Adrenal gland (tissue), 12 donors: Measurements from ENCODE around the gene ZNF511. TPM values are rescaled to one million over a fixed set of nuclear protein-coding genes. Genes with fewer than 3 reads are reported as not detected.
"Not testable (repeated sequence)": the region's sequence is repeated elsewhere in the genome, so short reads cannot be mapped to it uniquely, and the experiment has no call there.

Source experiments
- DNase-seq, 7 donors: peaks; one replicate each; pipeline ENCODE4 v3.0.0-alpha.2; 2019 to 2020
- H3K27ac ChIP-seq, 5 donors: fragments of 200-600 bp; sonication (generic) in 4 of 5; 1 replicate in 3 of 5; 2 replicates in 2 of 5; pipeline versions ENCODE4 v1.5.1 to v1.8.0; 2016 to 2020; ENCODE audit warnings: mild to moderate bottlenecking in 1 of 5
- H3K27me3 ChIP-seq: fragments of 200-600 bp; 2 replicates; pipeline ENCODE4 v1.8.0; 2021
- H3K36me3 ChIP-seq, 2 donors: fragments of 200-600 bp; replicated peaks in 1 of 2; 1 replicate in 1 of 2; 2 replicates in 1 of 2; pipeline versions ENCODE4 v1.5.1 to v1.8.0; 2018 to 2022
- H3K4me1 ChIP-seq, 2 donors: fragments of 200-600 bp; replicated peaks in 1 of 2; 1 replicate in 1 of 2; 2 replicates in 1 of 2; pipeline versions ENCODE4 v1.5.1 to v1.8.0; 2018 to 2021
- H3K4me3 ChIP-seq, 4 donors: fragments of 200-600 bp; sonication (generic) in 3 of 4; one replicate each; pipeline ENCODE4 v1.5.1; 2016 to 2018
- H3K9me3 ChIP-seq, 3 donors: fragments of 200-600 bp; sonication (generic) in 1 of 3; replicated peaks in 1 of 3; 1 replicate in 2 of 3; 2 replicates in 1 of 3; pipeline versions ENCODE4 v1.5.1 to v1.8.0; 2016 to 2021
- CTCF ChIP-seq, 6 experiments: fragments of 450-650 bp in 4 of 6; fragments of 200-600 bp in 2 of 6; sonication (generic) in 1 of 6; IDR thresholded peaks; 1 replicate in 5 of 6; 2 replicates in 1 of 6; pipeline versions ENCODE4 v1.5.1 to v1.8.0; 2016 to 2021; ENCODE audit warnings: antibody characterized with exemption in 6 of 6, mild to moderate bottlenecking in 2 of 6, moderate library complexity in 1 of 6
- POLR2A ChIP-seq, 2 donors: fragments of 450-650 bp; IDR thresholded peaks; one replicate each; pipeline ENCODE4 v1.6.1; 2017; ENCODE audit warnings: antibody characterized with exemption in 2 of 2, mild to moderate bottlenecking in 2 of 2, moderate library complexity in 1 of 2
- WGBS, 4 donors: extraction: QIAGEN DNeasy Blood & Tissue Kit in 2 of 4; methylation state at CpG; one replicate each; pipeline versions ENCODE4 v1.1.5 to v1.1.7; 2013 to 2017; 5-methylcytosine and 5-hydroxymethylcytosine counted together
- intact Hi-C, 2 donors: fragments of 100-400 bp; cut with DNase I; formaldehyde crosslinking; loops; one replicate each; pipeline versions ENCODE4 v1.14.1 to v1.15.0; 2022 to 2023
- polyA plus RNA-seq, 3 donors: library from polyadenylated mRNA; stranded (reverse); fragments of 200-250 nt in 2 of 3; fragments of 350-450 nt in 1 of 3; fragmentation: Illumina TruSeq in 1 of 3; extraction: RNeasy Lipid Tissue Mini Kit (QIAGEN cat#74804) in 1 of 3; gene quantifications; one replicate each; pipeline ENCODE4 v1.2.3, GENCODE V29; 2013 to 2014
- total RNA-seq, 9 donors: library from RNA; depleted of rRNA in 4 of 9; stranded (reverse); fragments of >200 nt in 4 of 9; fragments of 120-200 nt in 1 of 9; fragmentation: NEBNext Ultra II Directional in 1 of 9; extraction: Animal tissue kit (Norgen Biotek cat#: 25700) in 1 of 9; gene quantifications; one replicate each; pipeline versions ENCODE4 v1.1.0 to v1.2.4, GENCODE V29; 2013 to 2023
- donor health status: healthy with polysubstance abuse.
- donor health status: Bipolar disorder and iron deficiency.
- donor health status: DM: yes; HTN: yes; CAD: no.
- donor health status: DM: no; HTN: no; CAD: no.
- donor health status: DM: no; HTN: no; CAD: no.
- donor health status: DM: yes; HTN: yes; CAD: no.

Gene ZNF511
- total and polyA plus RNA-seq, 12 donors: 19.6 to 146 (median 39.9) TPM

- intact Hi-C loops: no loop called here
- peak overlapping the region in 3 of 4 donors; percentile 18 to 68 (median 60) for H3K4me3 ChIP-seq
- peak overlapping the region in 4 of 5 donors; percentile 58 to 86 (median 83) for H3K27ac ChIP-seq
- 0 to 2% (median 0%) methylated on average over 2 to 77 of the region's 79 CpGs for WGBS, 4 donors
- TF ChIP-seq POLR2A (IDR thresholded peaks at IDR 0.05) (peak in 1 of 2 donors; percentile 41), CTCF (IDR thresholded peaks at IDR 0.05) (no peak)
- H3K9me3 ChIP-seq: no peaks in the 10 kb centered on the region
- H3K36me3 ChIP-seq: no peaks in the 10 kb centered on the region
- no peaks in the 10 kb centered on the region for H3K27me3 ChIP-seq
- DNase-seq: peak; percentile 87 to 94 (median 93)
- H3K4me1 ChIP-seq: peaks cover 8 to 42% of the 10 kb centered on the region in 2 donors
These were observed 46.9 kb upstream of the ZNF511 start for GRCh38 chr10:133261726-133262325.

- Histone ChIP-seq H3K27ac (no peak overlapping the region), H3K27me3 (no peaks in the 10 kb centered on the region), H3K9me3 (no peaks in the 10 kb centered on the region), H3K36me3 (no peaks in the 10 kb centered on the region), H3K4me1 (peaks cover 8 to 36% of the 10 kb centered on the region in 2 donors), H3K4me3 (no peak overlapping the region)
- WGBS, 4 donors: 81 to 92% (median 90%) methylated on average over 7 to 14 of the region's 14 CpGs
- no peak for DNase-seq
- TF ChIP-seq CTCF (IDR thresholded peaks at IDR 0.05) (no peak), POLR2A (IDR thresholded peaks at IDR 0.05) (no peak)
- intact Hi-C loops: no loop called here
These were observed 46.0 kb upstream of the ZNF511 start for GRCh38 chr10:133262696-133263095.

GRCh38 chr10:133263674-133264073, 45.0 kb upstream of the ZNF511 start:
- Histone ChIP-seq H3K27ac (no peak overlapping the region), H3K4me1 (peaks cover 8 to 26% of the 10 kb centered on the region in 2 donors), H3K27me3 (no peaks in the 10 kb centered on the region), H3K9me3 (no peaks in the 10 kb centered on the region), H3K4me3 (no peak overlapping the region), H3K36me3 (no peaks in the 10 kb centered on the region)
- TF ChIP-seq CTCF (IDR thresholded peaks at IDR 0.05) (no peak), POLR2A (IDR thresholded peaks at IDR 0.05) (no peak)
- no peak for DNase-seq
- intact Hi-C loops: no loop called here
- WGBS, 4 donors: 84 to 90% (median 86%) methylated on average over 9 to 10 of the region's 10 CpGs

- Histone ChIP-seq H3K27ac (no peak overlapping the region), H3K27me3 (no peaks in the 10 kb centered on the region), H3K9me3 (no peaks in the 10 kb centered on the region), H3K4me1 (peaks cover 6 to 20% of the 10 kb centered on the region in 2 donors), H3K4me3 (no peak overlapping the region), H3K36me3 (no peaks in the 10 kb centered on the region)
- 65 to 83% (median 71%) methylated on average over 9 of the region's 9 CpGs for WGBS, 4 donors
- TF ChIP-seq CTCF (IDR thresholded peaks at IDR 0.05) (no peak), POLR2A (IDR thresholded peaks at IDR 0.05) (no peak)
- no peak for DNase-seq
- intact Hi-C loops: no loop called here
These were observed 44.3 kb upstream of the ZNF511 start for GRCh38 chr10:133264461-133264860.

GRCh38 chr10:133265052-133265451, 43.7 kb upstream of the ZNF511 start:
- H3K9me3 ChIP-seq, intact Hi-C loops, H3K4me3 ChIP-seq, H3K36me3 ChIP-seq, DNase-seq, H3K27ac ChIP-seq, H3K27me3 ChIP-seq: not testable (repeated sequence)
- WGBS, 4 donors: 75 to 88% (median 83%) methylated on average over 8 to 10 of the region's 10 CpGs
- H3K4me1 ChIP-seq: peaks cover 0 to 14% of the 10 kb centered on the region in 2 donors
